Panc1 (cell line): ENCODE results near the gene TMEM126B.

Experiments
- CTCF ChIP-seq: fragments of 450-650 bp; IDR thresholded peaks from 2 replicates; pipeline ENCODE4 v1.5.1; 2017; ENCODE audit warnings: mild to moderate bottlenecking
- TF ChIP-seq, protein P1 (sequence below), 2 experiments: IDR thresholded peaks; 2 replicates each; pipeline ENCODE4 v1.6.1; 2011 to 2012; ENCODE audit warnings: low read depth in 2 of 2, control low read depth in 1 of 2, low read length in 1 of 2, mild to moderate bottlenecking in 1 of 2, moderate library complexity in 1 of 2; ENCODE audit not compliant: insufficient read depth in 1 of 2

- TF ChIP-seq CTCF = no peak
- TF ChIP-seq, protein P1, sequence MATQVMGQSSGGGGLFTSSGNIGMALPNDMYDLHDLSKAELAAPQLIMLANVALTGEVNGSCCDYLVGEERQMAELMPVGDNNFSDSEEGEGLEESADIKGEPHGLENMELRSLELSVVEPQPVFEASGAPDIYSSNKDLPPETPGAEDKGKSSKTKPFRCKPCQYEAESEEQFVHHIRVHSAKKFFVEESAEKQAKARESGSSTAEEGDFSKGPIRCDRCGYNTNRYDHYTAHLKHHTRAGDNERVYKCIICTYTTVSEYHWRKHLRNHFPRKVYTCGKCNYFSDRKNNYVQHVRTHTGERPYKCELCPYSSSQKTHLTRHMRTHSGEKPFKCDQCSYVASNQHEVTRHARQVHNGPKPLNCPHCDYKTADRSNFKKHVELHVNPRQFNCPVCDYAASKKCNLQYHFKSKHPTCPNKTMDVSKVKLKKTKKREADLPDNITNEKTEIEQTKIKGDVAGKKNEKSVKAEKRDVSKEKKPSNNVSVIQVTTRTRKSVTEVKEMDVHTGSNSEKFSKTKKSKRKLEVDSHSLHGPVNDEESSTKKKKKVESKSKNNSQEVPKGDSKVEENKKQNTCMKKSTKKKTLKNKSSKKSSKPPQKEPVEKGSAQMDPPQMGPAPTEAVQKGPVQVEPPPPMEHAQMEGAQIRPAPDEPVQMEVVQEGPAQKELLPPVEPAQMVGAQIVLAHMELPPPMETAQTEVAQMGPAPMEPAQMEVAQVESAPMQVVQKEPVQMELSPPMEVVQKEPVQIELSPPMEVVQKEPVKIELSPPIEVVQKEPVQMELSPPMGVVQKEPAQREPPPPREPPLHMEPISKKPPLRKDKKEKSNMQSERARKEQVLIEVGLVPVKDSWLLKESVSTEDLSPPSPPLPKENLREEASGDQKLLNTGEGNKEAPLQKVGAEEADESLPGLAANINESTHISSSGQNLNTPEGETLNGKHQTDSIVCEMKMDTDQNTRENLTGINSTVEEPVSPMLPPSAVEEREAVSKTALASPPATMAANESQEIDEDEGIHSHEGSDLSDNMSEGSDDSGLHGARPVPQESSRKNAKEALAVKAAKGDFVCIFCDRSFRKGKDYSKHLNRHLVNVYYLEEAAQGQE (IDR thresholded peaks at IDR 0.05; ENCODE audit: insufficient read depth in 1 of 2, low read depth in 2 of 2, low read length in 1 of 2) = no peak
Measured at GRCh38 chr11:85596886-85597285, 31.5 kb upstream of the TMEM126B start.
